Measurements from ENCODE around the gene SEMA4G.

SEMA4G gene

GRCh38 chr10:101000127-101000914 lies 31.0 kb downstream of the SEMA4G start:
- in situ Hi-C loops (cut with HindIII; ENCODE audit: low pct_ligation_motif_present, low sequenced_read_pairs) = no loop called here
- Histone ChIP-seq H3K4me3 (ENCODE audit: low read depth, low read length) (peak overlapping the region; percentile 81), H3K27me3 (replicated peaks) (no peaks in the 10 kb centered on the region), H3K27ac (peak overlapping the region; percentile 95), H3K36me3 (replicated peaks) (peaks cover 19% of the 10 kb centered on the region)
- TF ChIP-seq CTCF (IDR thresholded peaks at IDR 0.05; ENCODE audit: low read depth, low read length, missing control alignments) = no peak
- DNase-seq = no peak

- peaks cover 24% of the 10 kb centered on the region for H3K36me3 ChIP-seq (replicated peaks)
- in situ Hi-C loops (cut with HindIII; ENCODE audit: low pct_ligation_motif_present, low sequenced_read_pairs) = no loop called here
- H3K27ac ChIP-seq = peak overlapping the region; percentile 95
- DNase-seq = peak; percentile 90
- no peaks in the 10 kb centered on the region for H3K27me3 ChIP-seq (replicated peaks)
- no peak for TF ChIP-seq CTCF (IDR thresholded peaks at IDR 0.05; ENCODE audit: low read depth, low read length, missing control alignments)
- H3K4me3 ChIP-seq (ENCODE audit: low read depth, low read length) = peak overlapping the region; percentile 81
Observed at GRCh38 chr10:101000915-101001658, 31.8 kb downstream of the SEMA4G start.

- in situ Hi-C loops (cut with HindIII; ENCODE audit: low pct_ligation_motif_present, low sequenced_read_pairs) = no loop called here
- H3K36me3 ChIP-seq (replicated peaks) = peaks cover 30% of the 10 kb centered on the region
- no peaks in the 10 kb centered on the region for H3K27me3 ChIP-seq (replicated peaks)
- DNase-seq = no peak
- H3K4me3 ChIP-seq (ENCODE audit: low read depth, low read length) = peak overlapping the region; percentile 81
- no peak for TF ChIP-seq CTCF (IDR thresholded peaks at IDR 0.05; ENCODE audit: low read depth, low read length, missing control alignments)
- peak overlapping the region; percentile 95 for H3K27ac ChIP-seq
Observed at GRCh38 chr10:101001659-101002035, 32.3 kb downstream of the SEMA4G start.

- H3K27ac ChIP-seq = no peak overlapping the region
Observed at GRCh38 chr10:101002456-101002855, 33.2 kb downstream of the SEMA4G start.

GRCh38 chr10:101003639-101004206 lies 34.4 kb downstream of the SEMA4G start:
- Histone ChIP-seq H3K4me3 (ENCODE audit: low read depth, low read length) (no peak overlapping the region), H3K27me3 (replicated peaks) (no peaks in the 10 kb centered on the region), H3K27ac (no peak overlapping the region), H3K36me3 (replicated peaks) (peaks cover 38% of the 10 kb centered on the region)
- no peak for DNase-seq
- in situ Hi-C loops (cut with HindIII; ENCODE audit: low pct_ligation_motif_present, low sequenced_read_pairs) = no loop called here
- no peak for TF ChIP-seq CTCF (IDR thresholded peaks at IDR 0.05; ENCODE audit: low read depth, low read length, missing control alignments)

More at GRCh38 chr10:101002456-101002855, 33.2 kb downstream of the SEMA4G start:
- no peak for TF ChIP-seq CTCF (IDR thresholded peaks at IDR 0.05; ENCODE audit: low read depth, low read length, missing control alignments)
- H3K4me3 ChIP-seq (ENCODE audit: low read depth, low read length) = no peak overlapping the region
- in situ Hi-C loops (cut with HindIII; ENCODE audit: low pct_ligation_motif_present, low sequenced_read_pairs) = no loop called here
- peaks cover 38% of the 10 kb centered on the region for H3K36me3 ChIP-seq (replicated peaks)
- H3K27me3 ChIP-seq (replicated peaks) = no peaks in the 10 kb centered on the region
- DNase-seq = no peak
